Neural crest cell (in vitro differentiated cells): Measurements from ENCODE around the gene ADGRF1. TPM values are rescaled to one million over a fixed set of nuclear protein-coding genes. Genes with fewer than 3 reads are reported as not detected.

Experiments
- DNase-seq: peaks from one replicate; pipeline ENCODE4 v3.0.0; 2021; ENCODE audit warnings: low read depth, mixed read lengths, low spot score
- H3K27ac Mint-ChIP-seq: one replicate; pipeline ENCODE4 v1.8.0; 2021; ENCODE audit warnings: mild to moderate bottlenecking, mixed read lengths; ENCODE audit not compliant: unreplicated experiment
- H3K27me3 Mint-ChIP-seq: 2 replicates; pipeline ENCODE4 v1.8.0; 2021; ENCODE audit warnings: low read depth, mild to moderate bottlenecking, mixed read lengths
- H3K36me3 Mint-ChIP-seq: 2 replicates; pipeline ENCODE4 v1.8.0; 2021; ENCODE audit warnings: low read depth, mild to moderate bottlenecking, mixed read lengths
- H3K4me1 Mint-ChIP-seq: 2 replicates; pipeline ENCODE4 v1.8.0; 2021; ENCODE audit warnings: mixed read lengths
- H3K4me3 Mint-ChIP-seq: one replicate; pipeline ENCODE4 v1.8.0; 2021; ENCODE audit warnings: mild to moderate bottlenecking, mixed read lengths
- H3K9me3 Mint-ChIP-seq: 2 replicates; pipeline ENCODE4 v1.8.0; 2021; ENCODE audit warnings: mixed read lengths
- CTCF ChIP-seq: fragments of 200-600 bp; sonication (generic); conservative IDR thresholded peaks from 2 replicates; pipeline ENCODE4 v1.5.0; 2021; ENCODE audit warnings: antibody characterized with exemption, mild to moderate bottlenecking
- total RNA-seq: library from RNA; stranded (reverse); gene quantifications from 2 replicates; pipeline ENCODE4 v1.2.1, GENCODE V29; 2021

The ADGRF1 gene
- total RNA-seq, 1 donor from 2014 or later = 0.09 TPM

- H3K4me3 Mint-ChIP-seq = no peak overlapping the region
- no peaks in the 10 kb centered on the region for H3K9me3 Mint-ChIP-seq
- H3K27ac Mint-ChIP-seq = no peak overlapping the region
- H3K27me3 Mint-ChIP-seq = no peaks in the 10 kb centered on the region
- no peaks in the 10 kb centered on the region for H3K4me1 Mint-ChIP-seq
- no peak for TF ChIP-seq CTCF
- no peaks in the 10 kb centered on the region for H3K36me3 Mint-ChIP-seq
- DNase-seq = no peak
Observed at GRCh38 chr6:47007657-47008396, 34.3 kb downstream of the ADGRF1 start.

- Mint-ChIP-seq H3K36me3 (no peaks in the 10 kb centered on the region), H3K27ac (no peak overlapping the region), H3K9me3 (no peaks in the 10 kb centered on the region), H3K27me3 (no peaks in the 10 kb centered on the region), H3K4me3 (no peak overlapping the region), H3K4me1 (no peaks in the 10 kb centered on the region)
- DNase-seq = no peak
- TF ChIP-seq CTCF = no peak
Observed at GRCh38 chr6:47005486-47005885, 36.6 kb downstream of the ADGRF1 start.

GRCh38 chr6:47004463-47004862 lies 37.7 kb downstream of the ADGRF1 start:
- H3K4me1 Mint-ChIP-seq = no peaks in the 10 kb centered on the region
- no peaks in the 10 kb centered on the region for H3K27me3 Mint-ChIP-seq
- H3K27ac Mint-ChIP-seq = no peak overlapping the region
- H3K4me3 Mint-ChIP-seq = no peak overlapping the region
- TF ChIP-seq CTCF = no peak
- H3K9me3 Mint-ChIP-seq = no peaks in the 10 kb centered on the region
- H3K36me3 Mint-ChIP-seq = no peaks in the 10 kb centered on the region
- DNase-seq = no peak

- Mint-ChIP-seq H3K4me1 (no peaks in the 10 kb centered on the region), H3K27me3 (no peaks in the 10 kb centered on the region), H3K27ac (no peak overlapping the region), H3K9me3 (no peaks in the 10 kb centered on the region), H3K36me3 (peaks cover 2% of the 10 kb centered on the region), H3K4me3 (no peak overlapping the region)
- TF ChIP-seq CTCF = no peak
- no peak for DNase-seq
Observed at GRCh38 chr6:47000842-47001241, 41.3 kb downstream of the ADGRF1 start.

GRCh38 chr6:46998436-46999017 lies 43.6 kb downstream of the ADGRF1 start:
- Mint-ChIP-seq H3K9me3 (peaks cover 2% of the 10 kb centered on the region), H3K4me3 (no peak overlapping the region), H3K36me3 (peaks cover 2% of the 10 kb centered on the region), H3K27me3 (no peaks in the 10 kb centered on the region), H3K27ac (no peak overlapping the region), H3K4me1 (no peaks in the 10 kb centered on the region)
- no peak for TF ChIP-seq CTCF
- DNase-seq = no peak
